ENCODE results near the gene ARHGEF9. TPM values are rescaled to one million over a fixed set of nuclear protein-coding genes. Genes with fewer than 3 reads are reported as not detected.

Gene ARHGEF9
- total and polyA plus RNA-seq, 12 donors = 13.8 to 54.4 (median 28.3) TPM

DNA sequence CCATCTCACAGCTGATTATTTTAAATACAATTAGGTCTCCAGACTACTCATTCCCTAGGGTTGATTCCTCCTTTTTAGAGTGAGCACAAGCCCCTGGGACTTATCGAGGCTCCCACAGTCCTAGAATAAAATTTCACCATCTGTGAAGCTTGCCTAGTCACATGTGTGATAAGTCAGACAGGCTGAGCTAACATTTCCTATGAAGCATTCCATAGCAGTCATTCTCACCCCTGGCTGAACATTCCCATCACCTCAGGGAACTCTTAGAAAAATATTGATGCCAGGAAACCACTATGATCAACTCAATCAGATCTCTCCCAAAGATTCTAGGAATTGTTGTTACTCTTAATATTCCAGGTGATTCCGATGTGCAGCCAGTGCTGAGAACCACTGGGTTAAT, 37.7 kb downstream of the ARHGEF9 start:
- 55 to 75% (median 65%) methylated on average over 2 of the region's 2 CpGs for whole genome bisulfite sequencing, 4 donors

DNA sequence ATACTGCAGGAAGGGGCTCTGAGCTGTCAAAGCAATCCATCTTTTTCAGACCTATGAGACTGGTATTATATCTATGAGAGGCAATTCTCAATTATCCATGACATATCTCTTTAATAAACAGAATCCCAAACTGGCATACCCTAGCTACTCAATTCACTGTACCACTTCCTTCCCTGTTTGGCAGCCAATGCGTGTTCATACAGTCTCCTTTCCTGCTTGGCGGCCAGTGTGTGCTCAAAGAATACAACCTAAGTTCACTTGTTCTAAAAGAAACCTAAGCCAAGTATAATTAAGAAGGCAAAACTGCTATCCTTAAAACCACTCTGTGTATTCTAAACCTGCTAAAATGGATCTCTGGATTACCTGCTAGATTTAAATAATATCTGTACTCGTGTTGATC, 38.3 kb downstream of the ARHGEF9 start:
- H3K27ac ChIP-seq = no peak overlapping the region
- no peak for DNase-seq
- no peak overlapping the region for H3K4me3 ChIP-seq
- intact Hi-C loops (cut with DNase I) = no loop called here
- no peaks in the 10 kb centered on the region for H3K36me3 ChIP-seq (replicated peaks in 1 of 2)
- TF ChIP-seq, protein P1, sequence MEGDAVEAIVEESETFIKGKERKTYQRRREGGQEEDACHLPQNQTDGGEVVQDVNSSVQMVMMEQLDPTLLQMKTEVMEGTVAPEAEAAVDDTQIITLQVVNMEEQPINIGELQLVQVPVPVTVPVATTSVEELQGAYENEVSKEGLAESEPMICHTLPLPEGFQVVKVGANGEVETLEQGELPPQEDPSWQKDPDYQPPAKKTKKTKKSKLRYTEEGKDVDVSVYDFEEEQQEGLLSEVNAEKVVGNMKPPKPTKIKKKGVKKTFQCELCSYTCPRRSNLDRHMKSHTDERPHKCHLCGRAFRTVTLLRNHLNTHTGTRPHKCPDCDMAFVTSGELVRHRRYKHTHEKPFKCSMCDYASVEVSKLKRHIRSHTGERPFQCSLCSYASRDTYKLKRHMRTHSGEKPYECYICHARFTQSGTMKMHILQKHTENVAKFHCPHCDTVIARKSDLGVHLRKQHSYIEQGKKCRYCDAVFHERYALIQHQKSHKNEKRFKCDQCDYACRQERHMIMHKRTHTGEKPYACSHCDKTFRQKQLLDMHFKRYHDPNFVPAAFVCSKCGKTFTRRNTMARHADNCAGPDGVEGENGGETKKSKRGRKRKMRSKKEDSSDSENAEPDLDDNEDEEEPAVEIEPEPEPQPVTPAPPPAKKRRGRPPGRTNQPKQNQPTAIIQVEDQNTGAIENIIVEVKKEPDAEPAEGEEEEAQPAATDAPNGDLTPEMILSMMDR (IDR thresholded peaks at IDR 0.05) = no peak
- no peak for TF ChIP-seq POLR2A (IDR thresholded peaks at IDR 0.05)
- no peaks in the 10 kb centered on the region for H3K9me3 ChIP-seq (replicated peaks in 1 of 3)
- 57 to 78% (median 74%) methylated on average over 1 to 3 of the region's 3 CpGs for WGBS, 4 donors
- no peaks in the 10 kb centered on the region for H3K27me3 ChIP-seq
- H3K4me1 ChIP-seq (replicated peaks in 1 of 2) = no peaks in the 10 kb centered on the region

More for the DNA sequence above, 37.7 kb downstream of the ARHGEF9 start:
- Histone ChIP-seq H3K27ac (no peak overlapping the region), H3K9me3 (replicated peaks in 1 of 3) (no peaks in the 10 kb centered on the region), H3K4me1 (replicated peaks in 1 of 2) (peaks cover 0 to 1% of the 10 kb centered on the region in 2 donors), H3K27me3 (no peaks in the 10 kb centered on the region), H3K36me3 (replicated peaks in 1 of 2) (no peaks in the 10 kb centered on the region), H3K4me3 (no peak overlapping the region)
- DNase-seq = no peak
- TF ChIP-seq, protein P1 (IDR thresholded peaks at IDR 0.05) = no peak
- TF ChIP-seq POLR2A (IDR thresholded peaks at IDR 0.05) = no peak
- intact Hi-C loops (cut with DNase I) = no loop called here

DNA sequence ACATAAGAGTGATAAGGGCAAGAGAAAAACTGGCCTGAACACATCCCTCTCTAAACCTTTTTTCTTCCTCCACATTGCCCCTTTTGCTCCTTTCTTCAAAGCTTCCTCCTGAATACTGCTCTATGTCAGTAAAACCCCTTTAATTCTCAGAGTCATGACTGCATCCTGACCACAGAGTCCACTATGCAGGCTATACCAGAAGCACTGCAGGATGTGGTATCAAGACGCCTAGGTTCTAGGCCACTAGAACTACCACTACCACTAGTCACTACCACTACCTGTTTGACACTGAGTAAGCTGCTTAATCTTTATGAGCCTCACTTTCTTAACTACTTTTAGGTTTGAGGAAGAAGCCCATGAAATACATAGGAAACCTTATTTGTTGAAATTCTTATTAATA, 38.7 kb downstream of the ARHGEF9 start:
- intact Hi-C loops (cut with DNase I) = no loop called here
- Histone ChIP-seq H3K4me3 (no peak overlapping the region), H3K9me3 (replicated peaks in 1 of 3) (no peaks in the 10 kb centered on the region), H3K27ac (no peak overlapping the region), H3K4me1 (replicated peaks in 1 of 2) (no peaks in the 10 kb centered on the region), H3K36me3 (replicated peaks in 1 of 2) (no peaks in the 10 kb centered on the region), H3K27me3 (no peaks in the 10 kb centered on the region)
- 67 to 93% (median 77%) methylated on average over 1 of the region's 1 CpG for WGBS, 4 donors
- TF ChIP-seq, protein P1 (IDR thresholded peaks at IDR 0.05) = no peak
- no peak for TF ChIP-seq POLR2A (IDR thresholded peaks at IDR 0.05)
- DNase-seq = no peak

DNA sequence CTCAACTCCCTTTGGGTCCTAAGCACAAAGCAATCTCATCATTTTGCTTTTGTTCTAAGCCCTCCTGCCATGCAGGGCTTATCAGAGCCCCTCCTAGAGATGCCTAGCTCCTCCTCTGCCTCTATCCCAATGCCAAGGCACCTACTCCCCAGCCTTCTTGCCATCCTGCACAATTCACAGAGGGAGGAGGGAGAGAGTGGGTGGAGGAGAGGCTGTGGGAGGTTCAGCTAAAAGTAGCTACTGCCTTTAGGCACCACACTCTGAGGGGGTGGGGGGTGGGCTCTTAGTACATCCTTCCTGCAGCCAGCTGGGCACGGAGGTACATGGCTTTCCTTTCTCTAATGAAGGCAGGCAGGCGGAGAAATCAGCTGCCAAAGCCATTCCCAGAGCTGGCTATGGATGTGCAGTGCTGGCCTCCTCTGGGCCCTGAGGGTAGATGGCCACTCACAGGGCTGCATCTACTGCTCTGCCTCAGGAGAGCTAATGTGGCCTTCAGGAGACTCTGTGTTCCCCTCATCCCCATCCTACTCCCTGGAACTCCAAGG, 40.1 kb downstream of the ARHGEF9 start:
- 45 to 85% methylated on average over 2 of the region's 2 CpGs; no CpG with 5 or more reads in 2 of the 4 donors for WGBS, 4 donors
- H3K27ac ChIP-seq = no peak overlapping the region
- no peaks in the 10 kb centered on the region for H3K4me1 ChIP-seq (replicated peaks in 1 of 2)
- H3K27me3 ChIP-seq = no peaks in the 10 kb centered on the region
- H3K36me3 ChIP-seq (replicated peaks in 1 of 2) = no peaks in the 10 kb centered on the region
- H3K4me3 ChIP-seq = no peak overlapping the region
- H3K9me3 ChIP-seq (replicated peaks in 1 of 3) = no peaks in the 10 kb centered on the region
- DNase-seq = no peak
- intact Hi-C loops (cut with DNase I) = no loop called here
- TF ChIP-seq, protein P1 (IDR thresholded peaks at IDR 0.05) = no peak
- no peak for TF ChIP-seq POLR2A (IDR thresholded peaks at IDR 0.05)

Measured in adrenal gland (tissue), 12 donors.